H1 (cell line): ENCODE data around the gene GDNF. TPM values are rescaled to one million over a fixed set of nuclear protein-coding genes. Genes with fewer than 3 reads are reported as not detected.

Source experiments
- CTCF ChIA-PET: fragments of 300-600 bp; sonication (Branson Sonifier 250); formaldehyde crosslinking; loops from one replicate; lab custom pipeline; 2021; ENCODE audit not compliant: partially characterized antibody; lab: Charles Lee
- POLR2A ChIA-PET: fragments of 300-600 bp; sonication (Branson Sonifier 250); formaldehyde crosslinking; loops from one replicate; lab custom pipeline; 2021; ENCODE audit warnings: inconsistent platforms; ENCODE audit not compliant: partially characterized antibody; lab: Charles Lee
- DNase-seq, 2 experiments: peaks; one replicate each; pipeline versions ENCODE4 v3.0.0 to v3.0.0-alpha.2; 2010 to 2022; ENCODE audit warnings: low spot score in 2 of 2, low read depth in 1 of 2, mixed read lengths in 1 of 2
- FAIRE-seq: peaks from 2 replicates; lab custom pipeline; 2011; peaks lifted over from hg19 to GRCh38; lab: Jason Lieb, UNC
- H2AFZ ChIP-seq: 2 replicates; pipeline ENCODE4 v1.8.1; 2012; ENCODE audit warnings: low read length, inconsistent platforms
- H2AK5ac ChIP-seq: 2 replicates; pipeline ENCODE4 v1.6.1; 2013; ENCODE audit warnings: low read depth, low read length
- H2BK120ac ChIP-seq: replicated peaks from 2 replicates; pipeline ENCODE3; 2013; ENCODE audit warnings: low read depth, low read length, inconsistent platforms
- H2BK12ac ChIP-seq: 2 replicates; pipeline ENCODE4 v1.6.1; 2013; ENCODE audit warnings: low read depth, low read length
- H2BK15ac ChIP-seq: 2 replicates; pipeline ENCODE4 v1.6.1; 2013; ENCODE audit warnings: low read length
- H2BK20ac ChIP-seq: 2 replicates; pipeline ENCODE4 v1.6.1; 2013; ENCODE audit warnings: low read length
- H2BK5ac ChIP-seq: 2 replicates; pipeline ENCODE4 v1.6.1; 2013; ENCODE audit warnings: low read depth, low read length
- H3K14ac ChIP-seq: 2 replicates; pipeline ENCODE4 v1.6.1; 2013; ENCODE audit warnings: inconsistent platforms; ENCODE audit not compliant: insufficient read length
- H3K18ac ChIP-seq: 2 replicates; pipeline ENCODE4 v1.6.1; 2013; ENCODE audit warnings: low read length; ENCODE audit errors: extremely low read depth
- H3K23ac ChIP-seq: 2 replicates; pipeline ENCODE4 v1.6.1; 2013; ENCODE audit warnings: inconsistent platforms; ENCODE audit not compliant: insufficient read length
- H3K23me2 ChIP-seq: 2 replicates; pipeline ENCODE4 v1.6.1; 2013; ENCODE audit warnings: low read depth, low read length
- H3K27ac ChIP-seq: 2 replicates; pipeline ENCODE4 v1.6.1; 2011; ENCODE audit warnings: low read depth, low read length, inconsistent platforms
- H3K27me3 ChIP-seq, 4 experiments: replicated peaks in 1 of 4; 1 replicate in 1 of 4; 2 replicates in 3 of 4; pipeline versions ENCODE4 v1.6.1 to v1.8.1; 2011 to 2013; ENCODE audit warnings: low read length in 3 of 4, mild to moderate bottlenecking in 3 of 4, inconsistent platforms in 2 of 4, mixed read lengths in 2 of 4, moderate library complexity in 1 of 4; ENCODE audit not compliant: control insufficient read depth in 3 of 4, insufficient read depth in 3 of 4; ENCODE audit errors: extremely low read depth in 1 of 4
- H3K36me3 ChIP-seq, 4 experiments: 2 replicates each; pipeline versions ENCODE4 v1.6.1 to v1.8.1; 2011 to 2013; ENCODE audit warnings: mild to moderate bottlenecking in 4 of 4, low read length in 3 of 4, moderate library complexity in 2 of 4, control low read depth in 1 of 4, inconsistent platforms in 1 of 4; ENCODE audit not compliant: insufficient read depth in 4 of 4, control insufficient read depth in 2 of 4
- H3K4ac ChIP-seq: replicated peaks from 2 replicates; pipeline ENCODE3; 2013; ENCODE audit warnings: low read length, low read depth, mixed read lengths, inconsistent platforms; ENCODE audit not compliant: insufficient read length
- H3K4me1 ChIP-seq, 4 experiments: replicated peaks in 1 of 4; 1 replicate in 1 of 4; 2 replicates in 3 of 4; pipeline versions ENCODE4 v1.6.1 to v1.8.1; 2011 to 2013; ENCODE audit warnings: low read length in 3 of 4, inconsistent platforms in 2 of 4, mixed read lengths in 1 of 4; ENCODE audit not compliant: insufficient read depth in 4 of 4, control insufficient read depth in 3 of 4
- H3K4me2 ChIP-seq, 2 experiments: 2 replicates each; pipeline versions ENCODE4 v1.6.1 to v1.8.1; 2011 to 2013; ENCODE audit warnings: low read depth in 2 of 2, low read length in 2 of 2, control low read depth in 1 of 2, inconsistent platforms in 1 of 2, mild to moderate bottlenecking in 1 of 2; ENCODE audit not compliant: insufficient read depth in 1 of 2
- H3K4me3 ChIP-seq, 4 experiments: fragments of 200-600, 300-600 bp in 1 of 4; sonication (generic), shearing (Covaris generic), sonication (Bioruptor Twin) in 1 of 4; 2 replicates each; pipeline versions ENCODE4 v1.5.1 to v1.8.1; 2011 to 2016; ENCODE audit warnings: low read length in 4 of 4, low read depth in 3 of 4, control low read depth in 2 of 4, inconsistent platforms in 2 of 4, mild to moderate bottlenecking in 2 of 4, mixed read lengths in 1 of 4, moderate library complexity in 1 of 4; ENCODE audit not compliant: insufficient read depth in 2 of 4; ENCODE audit errors: extremely low read depth in 1 of 4
- H3K56ac ChIP-seq: replicated peaks from 2 replicates; pipeline ENCODE3; 2013; ENCODE audit warnings: low read depth, mild to moderate bottlenecking, mixed read lengths, low read length, inconsistent platforms; ENCODE audit not compliant: insufficient read length
- H3K79me1 ChIP-seq: 2 replicates; pipeline ENCODE4 v1.6.1; 2013; ENCODE audit warnings: low read depth, low read length, control low read depth
- H3K79me2 ChIP-seq, 2 experiments: 2 replicates each; pipeline versions ENCODE4 v1.6.1 to v1.8.1; 2012 to 2013; ENCODE audit warnings: low read length in 2 of 2, mild to moderate bottlenecking in 2 of 2, inconsistent platforms in 1 of 2; ENCODE audit not compliant: insufficient read depth in 2 of 2, control insufficient read depth in 1 of 2
- H3K9ac ChIP-seq, 4 experiments: replicated peaks in 1 of 4; 1 replicate in 1 of 4; 2 replicates in 3 of 4; pipeline versions ENCODE4 v1.6.1 to v1.8.1; 2011 to 2013; ENCODE audit warnings: low read depth in 3 of 4, low read length in 3 of 4, control low read depth in 2 of 4, mild to moderate bottlenecking in 2 of 4, moderate library complexity in 2 of 4, inconsistent platforms in 1 of 4; ENCODE audit errors: extremely low read depth in 1 of 4
- H3K9me3 ChIP-seq, 2 experiments: 2 replicates each; pipeline versions ENCODE4 v1.6.1 to v1.8.1; 2012 to 2013; ENCODE audit warnings: mild to moderate bottlenecking in 2 of 2, moderate library complexity in 2 of 2, control low read depth in 1 of 2, inconsistent platforms in 1 of 2, low read depth in 1 of 2, low read length in 1 of 2, mixed read lengths in 1 of 2; ENCODE audit not compliant: insufficient read depth in 2 of 2
- H4K20me1 ChIP-seq, 2 experiments: replicated peaks in 1 of 2; 2 replicates each; pipeline versions ENCODE3 to v1.8.1; 2011 to 2013; ENCODE audit warnings: inconsistent platforms in 2 of 2, low read length in 2 of 2, mild to moderate bottlenecking in 1 of 2; ENCODE audit not compliant: insufficient read depth in 2 of 2, control insufficient read depth in 1 of 2
- H4K5ac ChIP-seq: 2 replicates; pipeline ENCODE4 v1.6.1; 2013; ENCODE audit warnings: low read length, low read depth, mixed read lengths, inconsistent platforms; ENCODE audit not compliant: insufficient read length
- H4K8ac ChIP-seq: 2 replicates; pipeline ENCODE4 v1.8.0; 2013; ENCODE audit warnings: mild to moderate bottlenecking, moderate library complexity, low read length, inconsistent platforms; ENCODE audit not compliant: insufficient read depth; ENCODE audit errors: extremely low read depth
- H4K91ac ChIP-seq: replicated peaks from 2 replicates; pipeline ENCODE3; 2013; ENCODE audit warnings: low read length, mixed read lengths, inconsistent platforms; ENCODE audit not compliant: insufficient read length
- BCL11A ChIP-seq, 2 experiments: IDR thresholded peaks; one replicate each; pipeline ENCODE4 v1.6.1; 2011; ENCODE audit warnings: low read depth in 2 of 2, low read length in 2 of 2, mild to moderate bottlenecking in 2 of 2
- CREB1 ChIP-seq: IDR thresholded peaks from 2 replicates; pipeline ENCODE4 v1.6.1; 2012; ENCODE audit warnings: inconsistent platforms
- CTCF ChIP-seq, 3 experiments: IDR thresholded peaks; 1 replicate in 2 of 3; 2 replicates in 1 of 3; pipeline versions ENCODE4 v1.5.1 to v1.6.1; 2011; ENCODE audit warnings: low read length in 3 of 3, mild to moderate bottlenecking in 3 of 3, inconsistent platforms in 2 of 3, low read depth in 1 of 3, moderate library complexity in 1 of 3; ENCODE audit not compliant: insufficient read depth in 1 of 3; ENCODE audit errors: control extremely low read depth in 1 of 3
- NRF1 ChIP-seq: IDR thresholded peaks from 2 replicates; pipeline ENCODE4 v1.6.1; 2011; ENCODE audit warnings: mild to moderate bottlenecking, low read depth, low read length, improper control_type of control experiment
- POLR2A ChIP-seq, 2 experiments: IDR thresholded peaks; 1 replicate in 1 of 2; 2 replicates in 1 of 2; pipeline ENCODE4 v1.6.1; 2011; ENCODE audit warnings: low read depth in 2 of 2, low read length in 2 of 2, mild to moderate bottlenecking in 2 of 2; ENCODE audit errors: control extremely low read depth in 1 of 2
- RXRA ChIP-seq: IDR thresholded peaks from 2 replicates; pipeline ENCODE4 v1.6.1; 2011; ENCODE audit warnings: low read depth, mild to moderate bottlenecking, low read length, moderate library complexity; ENCODE audit not compliant: insufficient read depth
- SP1 ChIP-seq: IDR thresholded peaks from 2 replicates; pipeline ENCODE4 v1.6.1; 2011; ENCODE audit warnings: low read depth, low read length
- WGBS, 2 experiments: shearing (Covaris generic) in 1 of 2; methylation state at CpG; one replicate each; pipeline versions ENCODE4 v1.1.6 to v1.1.7; 2013 to 2015; ENCODE audit warnings: low lambda C conversion rate in 2 of 2, mixed read lengths in 2 of 2, inconsistent platforms in 1 of 2, low coverage in 1 of 2, missing lambda C conversion rate in 1 of 2; ENCODE audit not compliant: insufficient replicate concordance in 2 of 2, insufficient coverage in 1 of 2, insufficient read length in 1 of 2; ENCODE audit errors: extremely low coverage in 1 of 2, missing lambda C conversion rate in 1 of 2; 5-methylcytosine and 5-hydroxymethylcytosine counted together
- long read RNA-seq, 2 experiments: library from RNA in 1 of 2; library from capped mRNA in 1 of 2; stranded (forward); transcript quantifications; one replicate each; pipeline ENCODE4 v2.0.0, GENCODE V29; 2021; ENCODE audit warnings: inconsistent platforms in 1 of 2
- polyA minus RNA-seq, 3 experiments: library from RNA; depleted of rRNA, polyadenylated mRNA; stranded (reverse); fragments of >200 nt; gene quantifications; 1 replicate in 2 of 3; 2 replicates in 1 of 3; pipeline ENCODE4 v1.2.3, GENCODE V29; 2011
- polyA plus RNA-seq, 7 experiments: library from polyadenylated mRNA; depleted of rRNA in 3 of 7; stranded (reverse) in 5 of 7; unstranded in 2 of 7; fragments of >200 nt in 5 of 7; fragments of 200-250 nt in 2 of 7; gene quantifications; 1 replicate in 5 of 7; 2 replicates in 1 of 7; 4 replicates in 1 of 7; pipeline versions ENCODE4 v1.2.1 to v1.2.3, GENCODE V29; 2011 to 2013; ENCODE audit warnings: missing spikeins in 2 of 7, mixed read lengths in 2 of 7
- total RNA-seq: library from RNA; stranded (reverse); fragmentation: NEBNext Ultra II Directional; extraction: Animal tissue kit (Norgen Biotek cat#: 25700); gene quantifications from 2 replicates; pipeline ENCODE4 v1.2.1, GENCODE V29; 2021

Gene GDNF
- total RNA-seq (1.7 and 2.0 TPM in 2 replicates), polyA plus RNA-seq (2011; rRNA removed) (0.15 and 0.31 TPM in 2 replicates), polyA minus RNA-seq (2011; rRNA and poly(A)+ RNA removed) (0.15 and 0.47 TPM in 2 replicates)
- 0.22 TPM for polyA plus RNA-seq (2011; cell fraction: cytosol; rRNA removed)
- 0.43 TPM for polyA plus RNA-seq (2011; cell fraction: nucleus; rRNA removed)
- polyA plus RNA-seq (2012, experiment 1 of 2): 0.33 to 0.62 TPM (median 0.38 TPM) in 4 replicates
- 0.14 TPM for polyA plus RNA-seq (2012, experiment 2 of 2)
- polyA plus RNA-seq (2013, experiment 1 of 2): 0.89 TPM
- polyA plus RNA-seq (2013, experiment 2 of 2): 0.46 TPM
- polyA minus RNA-seq (2011; cell fraction: cytosol; rRNA and poly(A)+ RNA removed): not detected
- 0.70 TPM for polyA minus RNA-seq (2011; cell fraction: nucleus; rRNA and poly(A)+ RNA removed)
- long read RNA-seq, experiment 1, partial matches to known transcripts: 0 of 5 reads
- long read RNA-seq, experiment 1, other reads (novel, unspliced or antisense): 5 of 5 reads
- long read RNA-seq, experiment 2: 0 reads

- FAIRE-seq (no peak), DNase-seq (peak in 1 of 2 experiments; percentile 76)
- ChIA-PET CTCF (interaction anchor here (0.7 to 1.8 kb wide), 9 partner anchors 7 to 352 kb away, joined by 3 to 13 read pairs (median 4); no protein-coding TSS in a partner anchor), POLR2A (interaction anchor here (1.1 kb wide), 1 partner anchor 163 kb away, joined by 3 read pairs; no protein-coding TSS in a partner anchor)
- peaks cover 10 to 37% (median 19%) of the 10 kb centered on the region in 4 experiments for H3K4me1 ChIP-seq
- H2AK5ac ChIP-seq: no peak within 1 kb of the TSS
- peak within 1 kb of the TSS; percentile 72 for H3K18ac ChIP-seq
- no peak within 1 kb of the TSS for H3K14ac ChIP-seq
- H4K8ac ChIP-seq: peak within 1 kb of the TSS; percentile 57
- peak within 1 kb of the TSS; percentile 86 to 87 for H3K4me2 ChIP-seq
- no peak within 1 kb of the TSS for H3K56ac ChIP-seq
- H2BK120ac ChIP-seq: no peak within 1 kb of the TSS
- peaks cover 0 to 6% (median 0%) of the 10 kb centered on the region in 4 experiments; a peak in 1 of 8 replicates for H3K36me3 ChIP-seq
- 4% methylated on average over 30 of the region's 66 CpGs; no CpG with 5 or more reads in 1 of the 2 experiments for WGBS, 2 experiments
- H3K27ac ChIP-seq: no peak within 1 kb of the TSS
- H3K79me1 ChIP-seq: no peaks in the 10 kb centered on the region
- no peak within 1 kb of the TSS for H3K23ac ChIP-seq
- H3K79me2 ChIP-seq: no peaks in the 10 kb centered on the region
- H2BK5ac ChIP-seq: peak within 1 kb of the TSS; percentile 52; the same call in 1 of the 2 replicates
- peaks cover 56 to 86% (median 77%) of the 10 kb centered on the region in 4 experiments for H3K27me3 ChIP-seq
- no peak within 1 kb of the TSS for H3K4ac ChIP-seq
- peak within 1 kb of the TSS; percentile 40; the same call in 1 of the 2 replicates for H2BK12ac ChIP-seq
- no peak within 1 kb of the TSS for H2BK15ac ChIP-seq
- peak within 1 kb of the TSS; percentile 8 for H4K91ac ChIP-seq
- H2AFZ ChIP-seq: 0 out of 2 replicates have a peak within 1 kb of the TSS, but pooled peaks have one; percentile 21
- H4K20me1 ChIP-seq: no peaks in the 10 kb centered on the region
- peak within 1 kb of the TSS; percentile 7; the same call in 1 of the 2 replicates for H2BK20ac ChIP-seq
- H3K9ac ChIP-seq: no peak within 1 kb of the TSS; a peak in 1 of 7 replicates
- H3K9me3 ChIP-seq: no peaks in the 10 kb centered on the region; a peak in 1 of 4 replicates
- H3K23me2 ChIP-seq: peaks cover 25% of the 10 kb centered on the region
- no peak within 1 kb of the TSS for H4K5ac ChIP-seq
- H3K4me3 ChIP-seq: peak within 1 kb of the TSS; percentile 35 to 59 (median 42)
- no peak for TF ChIP-seq RXRA
- TF ChIP-seq CTCF (IDR thresholded peaks at IDR 0.05; ENCODE audit: control extremely low read depth in 1 of 3, insufficient read depth in 1 of 3, low read depth in 1 of 3, low read length in 3 of 3): no peak
- TF ChIP-seq POLR2A (IDR thresholded peaks at IDR 0.05; ENCODE audit: control extremely low read depth in 1 of 2, low read depth in 2 of 2, low read length in 2 of 2): no peak
- no peak for TF ChIP-seq BCL11A (IDR thresholded peaks at IDR 0.05; ENCODE audit: low read depth in 2 of 2, low read length in 2 of 2)
- TF ChIP-seq NRF1: no peak
- no peak for TF ChIP-seq SP1
- no peak for TF ChIP-seq CREB1
These were observed at the start of gene GDNF for GRCh38 chr5:37839407-37840052. GDNF (minus strand) TSS chr5:37840041; CDS start chr5:37834796, 5,245 bp downstream.
